ENCODE measurements around the gene NXPH3. TPM values are rescaled to one million over a fixed set of nuclear protein-coding genes. Genes with fewer than 3 reads are reported as not detected.

NXPH3 gene
- total and polyA plus RNA-seq, 9 of the 15 experiments (the other 6 are each of a cell fraction or from before 2014, with no cell fraction given), result 0.04 to 0.27 (median 0.07) TPM; not detected in 2

DNA sequence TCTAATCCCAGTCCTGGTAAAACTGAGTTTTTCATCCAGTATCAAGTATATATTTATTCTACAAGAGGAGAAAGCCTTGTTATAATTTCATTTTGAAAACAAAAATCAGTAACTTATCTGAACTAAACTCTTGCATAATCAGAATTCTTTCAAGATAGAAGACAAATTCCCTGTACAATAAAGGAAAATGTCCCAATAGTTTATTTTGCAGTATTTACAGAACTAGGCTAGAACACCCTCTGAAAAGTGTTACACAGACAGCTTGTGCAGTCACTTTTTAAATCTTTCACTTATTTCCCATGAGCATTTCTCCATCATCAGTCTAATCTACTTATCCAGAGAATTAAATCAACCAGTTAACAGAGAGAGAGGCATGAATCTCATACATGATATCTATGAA lies 53.8 kb downstream of the NXPH3 start:
- no peaks in the 10 kb centered on the region for H3K9me3 ChIP-seq (replicated peaks; ENCODE audit: control insufficient read depth, insufficient read depth, low read depth, low read length)
- intact Hi-C loops (cut with micrococcal nuclease) (no loop called here), in situ Hi-C loops (cut with MboI) (no loop called here)
- no peak overlapping the region for H3K4me3 ChIP-seq
- peaks cover 8% of the 10 kb centered on the region; the same call in 1 of the 3 replicates for H3K36me3 ChIP-seq (ENCODE audit: control insufficient read depth, insufficient read depth, low read length)
- no peak overlapping the region for H3K4me2 ChIP-seq (ENCODE audit: insufficient read depth, low read length)
- H3K9me1 ChIP-seq (ENCODE audit: control insufficient read depth, insufficient read depth, low read length), result no peaks in the 10 kb centered on the region
- no peaks in the 10 kb centered on the region for H4K20me1 ChIP-seq (replicated peaks; ENCODE audit: control insufficient read depth, insufficient read depth, low read length)
- no peak overlapping the region for H2AFZ ChIP-seq (ENCODE audit: low read depth, low read length)
- no peak for FAIRE-seq
- no peak for ATAC-seq
- no TSS peak for BruUV-seq (replicated peaks)
- no peak overlapping the region for H3K9ac ChIP-seq (ENCODE audit: insufficient read depth in 1 of 2, low read depth in 2 of 2, low read length in 2 of 2)
- TF ChIP-seq CEBPG (CRISPR knock-in tag; IDR thresholded peaks at IDR 0.05) (no peak), CEBPG (tag; conservative IDR thresholded peaks at IDR 0.05 in 1 of 2, IDR thresholded peaks at IDR 0.05 in 1 of 2) (peak in 1 of 2 experiments; percentile 19; a peak in 1 of 4 replicates), ZNF224 (CRISPR knock-in tag; IDR thresholded peaks at IDR 0.05) (no peak)
- H3K79me2 ChIP-seq (ENCODE audit: control insufficient read depth, insufficient read depth, low read length), result peaks cover 41% of the 10 kb centered on the region; the same call in 2 of the 3 replicates
- H3K4me1 ChIP-seq (replicated peaks in 1 of 2; ENCODE audit: control insufficient read depth in 2 of 2, insufficient read depth in 2 of 2, low read length in 2 of 2), result no peaks in the 10 kb centered on the region
- CTCF ChIA-PET (ENCODE audit: low intra/inter-chr PET ratio), result no interaction called here
- H3K27ac ChIP-seq (ENCODE audit: extremely low read depth, low read depth, low read length), result no peak overlapping the region
- POLR2A ChIA-PET, result interaction anchor here (0.8 kb wide), 1 partner anchor 17 kb away, joined by 3 read pairs; no protein-coding TSS in a partner anchor
- DNase-seq (ENCODE audit: extremely low read depth in 1 of 4, low spot score in 3 of 4), result no peak
- no peaks in the 10 kb centered on the region for H3K27me3 ChIP-seq (ENCODE audit: control insufficient read depth in 2 of 2, insufficient read depth in 2 of 2, low read length in 2 of 2)

DNA sequence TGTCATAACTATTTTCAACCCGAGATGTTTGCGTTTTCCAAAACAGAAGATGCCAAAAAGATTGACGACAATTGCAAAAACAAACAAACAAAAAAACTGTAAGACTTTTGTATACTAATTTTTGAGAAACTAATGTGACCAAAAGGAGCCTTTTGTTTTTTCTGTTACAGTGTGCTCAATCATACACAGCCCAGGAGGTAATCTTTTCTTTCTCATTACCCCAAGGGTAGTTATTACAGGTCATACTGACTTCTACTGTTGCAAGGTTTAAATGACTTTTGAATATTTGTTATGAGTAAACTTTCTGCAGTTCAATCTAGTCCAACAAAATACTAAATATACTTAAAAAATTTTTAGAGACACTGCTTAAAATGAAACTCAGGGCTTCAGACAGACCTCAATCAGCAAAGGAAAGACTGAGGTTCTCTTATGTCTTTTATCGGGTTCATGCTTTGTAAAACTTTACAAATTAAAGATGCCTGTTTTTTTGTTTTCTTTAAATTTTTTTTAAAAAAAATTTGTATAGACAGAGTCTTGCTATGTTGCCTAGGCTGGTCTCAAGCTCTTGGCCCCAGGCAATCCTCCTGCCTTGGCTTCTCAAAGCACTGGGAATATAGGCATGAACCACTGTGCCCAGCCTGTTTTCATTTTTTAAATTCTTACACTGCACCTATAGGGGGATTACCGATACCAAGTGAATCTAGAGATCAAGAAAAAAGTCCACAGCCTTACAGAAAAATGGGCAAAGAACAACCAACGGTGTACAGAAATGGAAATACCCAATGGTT lies 54.6 kb downstream of the NXPH3 start:
- no peak for ATAC-seq
- 76% methylated on average over 6 of the region's 6 CpGs for WGBS (ENCODE audit: insufficient coverage, low coverage, missing lambda C conversion rate)
- TF ChIP-seq, protein P1, sequence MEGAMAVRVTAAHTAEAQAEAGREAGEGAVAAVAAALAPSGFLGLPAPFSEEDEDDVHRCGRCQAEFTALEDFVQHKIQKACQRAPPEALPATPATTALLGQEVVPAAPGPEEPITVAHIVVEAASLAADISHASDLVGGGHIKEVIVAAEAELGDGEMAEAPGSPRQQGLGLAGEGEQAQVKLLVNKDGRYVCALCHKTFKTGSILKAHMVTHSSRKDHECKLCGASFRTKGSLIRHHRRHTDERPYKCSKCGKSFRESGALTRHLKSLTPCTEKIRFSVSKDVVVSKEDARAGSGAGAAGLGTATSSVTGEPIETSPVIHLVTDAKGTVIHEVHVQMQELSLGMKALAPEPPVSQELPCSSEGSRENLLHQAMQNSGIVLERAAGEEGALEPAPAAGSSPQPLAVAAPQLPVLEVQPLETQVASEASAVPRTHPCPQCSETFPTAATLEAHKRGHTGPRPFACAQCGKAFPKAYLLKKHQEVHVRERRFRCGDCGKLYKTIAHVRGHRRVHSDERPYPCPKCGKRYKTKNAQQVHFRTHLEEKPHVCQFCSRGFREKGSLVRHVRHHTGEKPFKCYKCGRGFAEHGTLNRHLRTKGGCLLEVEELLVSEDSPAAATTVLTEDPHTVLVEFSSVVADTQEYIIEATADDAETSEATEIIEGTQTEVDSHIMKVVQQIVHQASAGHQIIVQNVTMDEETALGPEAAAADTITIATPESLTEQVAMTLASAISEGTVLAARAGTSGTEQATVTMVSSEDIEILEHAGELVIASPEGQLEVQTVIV (CRISPR knock-in tag; IDR thresholded peaks at IDR 0.05; ENCODE audit: borderline replicate concordance), result no peak
- TF ChIP-seq HDAC3 (IDR thresholded peaks at IDR 0.05; ENCODE audit: borderline replicate concordance, partially characterized antibody), result no peak
- TF ChIP-seq, protein P2, sequence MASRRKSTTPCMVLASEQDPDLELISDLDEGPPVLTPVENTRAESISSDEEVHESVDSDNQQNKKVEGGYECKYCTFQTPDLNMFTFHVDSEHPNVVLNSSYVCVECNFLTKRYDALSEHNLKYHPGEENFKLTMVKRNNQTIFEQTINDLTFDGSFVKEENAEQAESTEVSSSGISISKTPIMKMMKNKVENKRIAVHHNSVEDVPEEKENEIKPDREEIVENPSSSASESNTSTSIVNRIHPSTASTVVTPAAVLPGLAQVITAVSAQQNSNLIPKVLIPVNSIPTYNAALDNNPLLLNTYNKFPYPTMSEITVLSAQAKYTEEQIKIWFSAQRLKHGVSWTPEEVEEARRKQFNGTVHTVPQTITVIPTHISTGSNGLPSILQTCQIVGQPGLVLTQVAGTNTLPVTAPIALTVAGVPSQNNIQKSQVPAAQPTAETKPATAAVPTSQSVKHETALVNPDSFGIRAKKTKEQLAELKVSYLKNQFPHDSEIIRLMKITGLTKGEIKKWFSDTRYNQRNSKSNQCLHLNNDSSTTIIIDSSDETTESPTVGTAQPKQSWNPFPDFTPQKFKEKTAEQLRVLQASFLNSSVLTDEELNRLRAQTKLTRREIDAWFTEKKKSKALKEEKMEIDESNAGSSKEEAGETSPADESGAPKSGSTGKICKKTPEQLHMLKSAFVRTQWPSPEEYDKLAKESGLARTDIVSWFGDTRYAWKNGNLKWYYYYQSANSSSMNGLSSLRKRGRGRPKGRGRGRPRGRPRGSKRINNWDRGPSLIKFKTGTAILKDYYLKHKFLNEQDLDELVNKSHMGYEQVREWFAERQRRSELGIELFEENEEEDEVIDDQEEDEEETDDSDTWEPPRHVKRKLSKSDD (conservative IDR thresholded peaks at IDR 0.05; ENCODE audit: low read length), result no peak
- TF ChIP-seq HNRNPL (IDR thresholded peaks at IDR 0.05; ENCODE audit: low read depth, low read length), result no peak
- no peak for TF ChIP-seq CBX1 (IDR thresholded peaks at IDR 0.05; ENCODE audit: low read depth)

More for the DNA sequence above, 54.6 kb downstream of the NXPH3 start:
- no TSS peak for BruUV-seq (replicated peaks)
- FAIRE-seq, result no peak
- ChIA-PET CTCF (ENCODE audit: low intra/inter-chr PET ratio) (no interaction called here), POLR2A (no interaction called here)
- Histone ChIP-seq H3K9me1 (ENCODE audit: control insufficient read depth, insufficient read depth, low read length) (no peaks in the 10 kb centered on the region), H3K36me3 (ENCODE audit: control insufficient read depth, insufficient read depth, low read length) (peaks cover 8% of the 10 kb centered on the region; the same call in 1 of the 3 replicates), H2AFZ (ENCODE audit: low read depth, low read length) (no peak overlapping the region), H3K4me3 (no peak overlapping the region), H3K4me2 (ENCODE audit: insufficient read depth, low read length) (no peak overlapping the region), H3K4me1 (replicated peaks in 1 of 2; ENCODE audit: control insufficient read depth in 2 of 2, insufficient read depth in 2 of 2, low read length in 2 of 2) (no peaks in the 10 kb centered on the region), H3K79me2 (ENCODE audit: control insufficient read depth, insufficient read depth, low read length) (peaks cover 37% of the 10 kb centered on the region; the same call in 2 of the 3 replicates), H3K9me3 (replicated peaks; ENCODE audit: control insufficient read depth, insufficient read depth, low read depth, low read length) (no peaks in the 10 kb centered on the region), H3K9ac (ENCODE audit: insufficient read depth in 1 of 2, low read depth in 2 of 2, low read length in 2 of 2) (no peak overlapping the region), H4K20me1 (replicated peaks; ENCODE audit: control insufficient read depth, insufficient read depth, low read length) (no peaks in the 10 kb centered on the region), H3K27ac (ENCODE audit: extremely low read depth, low read depth, low read length) (no peak overlapping the region), H3K27me3 (ENCODE audit: control insufficient read depth in 2 of 2, insufficient read depth in 2 of 2, low read length in 2 of 2) (no peaks in the 10 kb centered on the region)
- intact Hi-C loops (cut with micrococcal nuclease) (no loop called here), in situ Hi-C loops (cut with MboI) (no loop called here)
- no peak for DNase-seq (ENCODE audit: extremely low read depth in 1 of 4, low spot score in 3 of 4)

Measured in K562 (cell line).